ENCODE results near the gene TSPAN9.

Gene TSPAN9

GRCh38 chr12:3284405-3284804, 207.2 kb downstream of the TSPAN9 start:
- DNase-seq: no peak

GRCh38 chr12:3285570-3285969, 208.4 kb downstream of the TSPAN9 start:
- DNase-seq: no peak

GRCh38 chr12:3288690-3289089, 211.5 kb downstream of the TSPAN9 start:
- no peak for DNase-seq

- DNase-seq: no peak
Measured at GRCh38 chr12:3289702-3290101, 212.5 kb downstream of the TSPAN9 start.

- no peak for DNase-seq
Measured at GRCh38 chr12:3291939-3292338, 214.8 kb downstream of the TSPAN9 start.

- no peak for DNase-seq
Measured at GRCh38 chr12:3292677-3293412, 215.7 kb downstream of the TSPAN9 start.

GRCh38 chr12:3293446-3294161, 216.4 kb downstream of the TSPAN9 start:
- DNase-seq: no peak

- no peak for DNase-seq
Measured at GRCh38 chr12:3294481-3294911, 217.3 kb downstream of the TSPAN9 start.

- no peak for DNase-seq
Measured at GRCh38 chr12:3295225-3295624, 218.0 kb downstream of the TSPAN9 start.

- no peak for DNase-seq
Measured at GRCh38 chr12:3295646-3296408, 218.6 kb downstream of the TSPAN9 start.

GRCh38 chr12:3296409-3296701, 219.2 kb downstream of the TSPAN9 start:
- DNase-seq: no peak

- no peak for DNase-seq
Measured at GRCh38 chr12:3298603-3299002, 221.4 kb downstream of the TSPAN9 start.

- DNase-seq: peak; percentile 89
Measured at GRCh38 chr12:3299929-3300832, 223.0 kb downstream of the TSPAN9 start.

- DNase-seq: no peak
Measured at GRCh38 chr12:3300833-3301401, 223.7 kb downstream of the TSPAN9 start.

- no peak for DNase-seq
Measured at GRCh38 chr12:3302401-3303041, 225.3 kb downstream of the TSPAN9 start.

GRCh38 chr12:3303410-3304136, 226.4 kb downstream of the TSPAN9 start:
- DNase-seq: peak; percentile 15

- no peak for DNase-seq
Measured at GRCh38 chr12:3304436-3305165, 227.4 kb downstream of the TSPAN9 start.

- DNase-seq: no peak
Measured at GRCh38 chr12:3305464-3305863, 228.3 kb downstream of the TSPAN9 start.

- no peak for DNase-seq
Measured at GRCh38 chr12:3305904-3306619, 228.9 kb downstream of the TSPAN9 start.

GRCh38 chr12:3307389-3307788, 230.2 kb downstream of the TSPAN9 start:
- no peak for DNase-seq

Measured in activated CD4-positive, alpha-beta T cell treated with anti-CD3 and anti-CD28 coated beads for 48 hours (primary cell).